HCT116 (cell line): ENCODE results near the gene CYP4F11. TPM values are rescaled to one million over a fixed set of nuclear protein-coding genes. Genes with fewer than 3 reads are reported as not detected.
A peak's percentile ranks its signal among the peaks of the same experiment; 100 is the strongest.

Experiments used
- ATAC-seq: fragments of 200-7000 bp; cut with Tn5 transposase; 2 replicates; pipeline ENCODE4 v1.9.1; 2020; ENCODE audit warnings: mild to moderate bottlenecking, moderate library complexity
- BruUV-seq: library from RNA; stranded (reverse); fragments of 400-500 nt; replicated peaks from 2 replicates; lab custom pipeline; 2021; lab: Mats Ljungman, UMichigan
- CTCF ChIA-PET: fragments of 300-600 bp; sonication (Branson Sonifier 250); formaldehyde crosslinking; loops from one replicate; lab custom pipeline; 2021; ENCODE audit warnings: antibody characterized with exemption; lab: Charles Lee
- POLR2A ChIA-PET: fragments of 300-600, 350-600 bp; sonication (Branson Sonifier 250); formaldehyde crosslinking; loops from one replicate; lab custom pipeline; 2021; ENCODE audit warnings: antibody characterized with exemption; lab: Charles Lee
- RAD21 ChIA-PET, 2 experiments: fragments of 300-600 bp; sonication (Branson Sonifier 250); formaldehyde crosslinking; loops; one replicate each; lab custom pipeline; 2023; ENCODE audit warnings: low total read pairs in 2 of 2; ENCODE audit not compliant: uncharacterized antibody in 2 of 2, unreplicated experiment in 2 of 2, low non-redundant PET in 1 of 2; lab: Charles Lee
- DNase-seq: peaks from one replicate; pipeline ENCODE4 v3.0.0-alpha.2; 2010; ENCODE audit warnings: low read depth, low spot score
- H2AFZ ChIP-seq: fragments of 200-600 bp; shearing (Covaris generic), sonication (generic); 2 replicates; pipeline ENCODE4 v1.6.1; 2017; ENCODE audit warnings: low read depth, mixed run types, mixed read lengths, antibody characterized with exemption, low read length; ENCODE audit not compliant: poor library complexity, severe bottlenecking
- H3K27ac ChIP-seq: 2 replicates; pipeline ENCODE4 v1.5.1; 2012; ENCODE audit warnings: low read depth, low read length
- H3K27me3 ChIP-seq: fragments of 200-600 bp; sonication (generic); 2 replicates; pipeline ENCODE4 v1.6.1; 2016; ENCODE audit warnings: mixed run types, low read length, mixed read lengths; ENCODE audit not compliant: insufficient read depth
- H3K36me3 ChIP-seq, 2 experiments: fragments of 200-500 bp in 1 of 2; fragments of 200-600 bp in 1 of 2; sonication (Bioruptor generic) in 1 of 2; sonication (generic) in 1 of 2; 2 replicates each; pipeline versions ENCODE4 v1.5.1 to v1.6.1; 2014 to 2016; ENCODE audit warnings: low read length in 2 of 2, inconsistent platforms in 1 of 2, mixed read lengths in 1 of 2, mixed run types in 1 of 2; ENCODE audit not compliant: insufficient read depth in 2 of 2, control insufficient read depth in 1 of 2
- H3K4me1 ChIP-seq, 2 experiments: fragments of 200-600 bp in 1 of 2; sonication (generic) in 1 of 2; 2 replicates each; pipeline versions ENCODE4 v1.5.1 to v1.6.1; 2012 to 2017; ENCODE audit warnings: low read length in 2 of 2, inconsistent platforms in 1 of 2, mild to moderate bottlenecking in 1 of 2, mixed read lengths in 1 of 2, mixed run types in 1 of 2, moderate library complexity in 1 of 2; ENCODE audit not compliant: insufficient read depth in 2 of 2, control insufficient read depth in 1 of 2
- H3K4me2 ChIP-seq: fragments of 200-600 bp; sonication (generic); 2 replicates; pipeline ENCODE4 v1.6.1; 2017; ENCODE audit warnings: mixed run types, low read length, mixed read lengths
- H3K4me3 ChIP-seq, 2 experiments: fragments of 200-600 bp in 1 of 2; sonication (generic) in 1 of 2; replicated peaks in 1 of 2; 2 replicates each; pipeline ENCODE4 v1.5.1; 2011 to 2016; ENCODE audit warnings: low read length in 2 of 2, control low read depth in 1 of 2, low read depth in 1 of 2, mild to moderate bottlenecking in 1 of 2, mixed read lengths in 1 of 2, mixed run types in 1 of 2
- H3K79me2 ChIP-seq: fragments of 200-600 bp; sonication (generic); 2 replicates; pipeline ENCODE4 v1.6.1; 2017; ENCODE audit warnings: mild to moderate bottlenecking, mixed run types, low read length, moderate library complexity, mixed read lengths; ENCODE audit not compliant: insufficient read depth
- H3K9ac ChIP-seq: fragments of 200-600 bp; sonication (generic); 2 replicates; pipeline ENCODE4 v1.6.1; 2016; ENCODE audit warnings: low read length, mixed read lengths
- H3K9me2 ChIP-seq: fragments of 200-600 bp; sonication (generic), shearing (Covaris generic); 2 replicates; pipeline ENCODE4 v1.6.1; 2017; ENCODE audit warnings: mixed run types, mild to moderate bottlenecking, moderate library complexity; ENCODE audit not compliant: insufficient read depth
- H3K9me3 ChIP-seq, 2 experiments: fragments of 200-500 bp in 1 of 2; fragments of 200-600 bp in 1 of 2; sonication (Bioruptor generic) in 1 of 2; sonication (generic) in 1 of 2; 2 replicates each; pipeline ENCODE4 v1.6.1; 2014 to 2017; ENCODE audit warnings: low read length in 2 of 2, mixed read lengths in 2 of 2, inconsistent platforms in 1 of 2, low read depth in 1 of 2, mild to moderate bottlenecking in 1 of 2, mixed run types in 1 of 2, moderate library complexity in 1 of 2; ENCODE audit not compliant: control insufficient read depth in 1 of 2, insufficient read depth in 1 of 2
- H4K20me1 ChIP-seq: fragments of 200-600 bp; sonication (generic), shearing (Covaris generic); 2 replicates; pipeline ENCODE4 v1.6.1; 2017; ENCODE audit warnings: mixed run types, mild to moderate bottlenecking, moderate library complexity; ENCODE audit not compliant: insufficient read depth
- CBX3 ChIP-seq: IDR thresholded peaks from 2 replicates; pipeline ENCODE4 v1.6.1; 2012; ENCODE audit warnings: low read depth
- FOSL1 ChIP-seq: IDR thresholded peaks from 2 replicates; pipeline ENCODE4 v1.6.1; 2012; ENCODE audit warnings: low read depth
- POLR2A ChIP-seq: IDR thresholded peaks from 2 replicates; pipeline ENCODE4 v1.7.0; 2011; ENCODE audit warnings: borderline replicate concordance; ENCODE audit not compliant: insufficient read depth, insufficient read length; ENCODE audit errors: extremely low read depth
- RAD21 ChIP-seq: IDR thresholded peaks from 2 replicates; pipeline ENCODE4 v1.6.1; 2012; ENCODE audit warnings: low read depth, mild to moderate bottlenecking
- SP1 ChIP-seq: IDR thresholded peaks from 2 replicates; pipeline ENCODE4 v1.6.1; 2012; ENCODE audit warnings: low read depth
- SRF ChIP-seq: IDR thresholded peaks from 2 replicates; pipeline ENCODE4 v1.6.1; 2012; ENCODE audit warnings: low read depth
- TCF7L2 ChIP-seq: IDR thresholded peaks from 2 replicates; pipeline ENCODE4 v1.7.0; 2011; ENCODE audit warnings: borderline replicate concordance, inconsistent platforms; ENCODE audit not compliant: insufficient read depth, insufficient read length; ENCODE audit errors: extremely low read depth
- YY1 ChIP-seq: IDR thresholded peaks from 2 replicates; pipeline ENCODE4 v1.6.1; 2011; ENCODE audit warnings: low read length, low read depth, moderate library complexity, mild to moderate bottlenecking; ENCODE audit not compliant: insufficient replicate concordance; ENCODE audit errors: extremely low read depth
- ZFX ChIP-seq: fragments of 450-650 bp; IDR thresholded peaks from 2 replicates; pipeline ENCODE4 v1.6.1; 2017
- intact Hi-C: fragments of 100-400 bp; cut with micrococcal nuclease; formaldehyde crosslinking; loops from 2 replicates; pipeline ENCODE4 v1.10.0; 2022
- total RNA-seq: library from RNA; stranded (reverse); gene quantifications from one replicate; pipeline ENCODE4 v1.2.1, GENCODE V29; 2021; ENCODE audit not compliant: unreplicated experiment
- TF ChIP-seq, protein P1 (sequence below): IDR thresholded peaks from 2 replicates; pipeline ENCODE4 v1.6.1; 2012; ENCODE audit warnings: low read depth
- TF ChIP-seq, protein P2 (sequence below): IDR thresholded peaks from 2 replicates; pipeline ENCODE4 v1.6.1; 2012

CYP4F11 gene
- total RNA-seq, 1 experiment from 2014 or later = 17.9 TPM

DNA sequence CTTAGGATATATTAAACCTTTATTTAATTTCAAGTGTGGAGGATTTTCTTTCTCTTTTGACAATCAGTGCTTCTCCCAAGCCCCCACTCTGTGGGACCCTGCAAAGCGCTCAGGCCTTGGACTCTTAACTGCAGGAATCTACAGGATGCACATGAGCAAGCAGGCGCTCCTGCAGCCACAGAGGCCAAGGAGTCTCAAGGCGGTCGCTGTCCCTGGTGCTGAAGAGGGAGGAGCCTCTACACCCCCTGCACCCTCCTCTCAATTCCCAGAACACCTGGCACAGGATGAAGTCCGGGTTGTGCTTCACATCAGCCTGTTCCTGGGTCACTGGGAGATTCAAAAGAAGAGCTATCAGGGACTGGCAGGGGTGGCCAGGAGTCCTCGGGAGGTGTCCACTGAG lies 28.0 kb upstream of the CYP4F11 start:
- no peak for TF ChIP-seq TCF7L2
- TF ChIP-seq, protein P1, sequence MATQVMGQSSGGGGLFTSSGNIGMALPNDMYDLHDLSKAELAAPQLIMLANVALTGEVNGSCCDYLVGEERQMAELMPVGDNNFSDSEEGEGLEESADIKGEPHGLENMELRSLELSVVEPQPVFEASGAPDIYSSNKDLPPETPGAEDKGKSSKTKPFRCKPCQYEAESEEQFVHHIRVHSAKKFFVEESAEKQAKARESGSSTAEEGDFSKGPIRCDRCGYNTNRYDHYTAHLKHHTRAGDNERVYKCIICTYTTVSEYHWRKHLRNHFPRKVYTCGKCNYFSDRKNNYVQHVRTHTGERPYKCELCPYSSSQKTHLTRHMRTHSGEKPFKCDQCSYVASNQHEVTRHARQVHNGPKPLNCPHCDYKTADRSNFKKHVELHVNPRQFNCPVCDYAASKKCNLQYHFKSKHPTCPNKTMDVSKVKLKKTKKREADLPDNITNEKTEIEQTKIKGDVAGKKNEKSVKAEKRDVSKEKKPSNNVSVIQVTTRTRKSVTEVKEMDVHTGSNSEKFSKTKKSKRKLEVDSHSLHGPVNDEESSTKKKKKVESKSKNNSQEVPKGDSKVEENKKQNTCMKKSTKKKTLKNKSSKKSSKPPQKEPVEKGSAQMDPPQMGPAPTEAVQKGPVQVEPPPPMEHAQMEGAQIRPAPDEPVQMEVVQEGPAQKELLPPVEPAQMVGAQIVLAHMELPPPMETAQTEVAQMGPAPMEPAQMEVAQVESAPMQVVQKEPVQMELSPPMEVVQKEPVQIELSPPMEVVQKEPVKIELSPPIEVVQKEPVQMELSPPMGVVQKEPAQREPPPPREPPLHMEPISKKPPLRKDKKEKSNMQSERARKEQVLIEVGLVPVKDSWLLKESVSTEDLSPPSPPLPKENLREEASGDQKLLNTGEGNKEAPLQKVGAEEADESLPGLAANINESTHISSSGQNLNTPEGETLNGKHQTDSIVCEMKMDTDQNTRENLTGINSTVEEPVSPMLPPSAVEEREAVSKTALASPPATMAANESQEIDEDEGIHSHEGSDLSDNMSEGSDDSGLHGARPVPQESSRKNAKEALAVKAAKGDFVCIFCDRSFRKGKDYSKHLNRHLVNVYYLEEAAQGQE = peak; percentile 95
- RAD21 ChIA-PET = no interaction called here
- Histone ChIP-seq H3K9me3 (no peaks in the 10 kb centered on the region), H3K9ac (no peak overlapping the region), H3K9me2 (no peaks in the 10 kb centered on the region), H2AFZ (no peak overlapping the region), H3K4me3 (no peak overlapping the region), H3K4me1 (no peaks in the 10 kb centered on the region), H3K79me2 (no peaks in the 10 kb centered on the region), H3K4me2 (no peak overlapping the region), H3K27ac (no peak overlapping the region), H4K20me1 (no peaks in the 10 kb centered on the region), H3K36me3 (no peaks in the 10 kb centered on the region), H3K27me3 (no peaks in the 10 kb centered on the region)
- ATAC-seq (peak; percentile 75; the same call in 1 of the 2 replicates), DNase-seq (no peak)
- CTCF ChIA-PET = no interaction called here
- BruUV-seq = no TSS peak
- intact Hi-C loops = no loop called here
- POLR2A ChIA-PET = no interaction called here

GRCh38 chr19:15954820-15955219 lies 20.5 kb upstream of the CYP4F11 start:
- no peaks in the 10 kb centered on the region for H3K36me3 ChIP-seq
- ATAC-seq = no peak
- H3K27me3 ChIP-seq = no peaks in the 10 kb centered on the region
- H4K20me1 ChIP-seq = no peaks in the 10 kb centered on the region
- no peak overlapping the region for H3K4me2 ChIP-seq
- no peaks in the 10 kb centered on the region for H3K4me1 ChIP-seq
- H3K9ac ChIP-seq = no peak overlapping the region
- BruUV-seq = no TSS peak
- ChIA-PET RAD21 (no interaction called here), CTCF (no interaction called here)
- H3K9me2 ChIP-seq = no peaks in the 10 kb centered on the region
- DNase-seq = no peak
- H2AFZ ChIP-seq = no peak overlapping the region
- no peak for TF ChIP-seq CBX3
- no peak for TF ChIP-seq YY1
- TF ChIP-seq FOSL1 = no peak
- TF ChIP-seq, protein P1 = no peak
- TF ChIP-seq SRF = no peak
- TF ChIP-seq, protein P2, sequence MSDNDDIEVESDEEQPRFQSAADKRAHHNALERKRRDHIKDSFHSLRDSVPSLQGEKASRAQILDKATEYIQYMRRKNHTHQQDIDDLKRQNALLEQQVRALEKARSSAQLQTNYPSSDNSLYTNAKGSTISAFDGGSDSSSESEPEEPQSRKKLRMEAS = no peak
- TF ChIP-seq POLR2A = no peak
- TF ChIP-seq SP1 = no peak
- TF ChIP-seq ZFX = no peak
- TF ChIP-seq RAD21 = no peak
- TF ChIP-seq, all 23 proteins: peak for 0
- no peak overlapping the region for H3K4me3 ChIP-seq
- POLR2A ChIA-PET = no interaction called here
- intact Hi-C loops = no loop called here
- H3K9me3 ChIP-seq = no peaks in the 10 kb centered on the region
- no peak overlapping the region for H3K27ac ChIP-seq
- no peaks in the 10 kb centered on the region for H3K79me2 ChIP-seq
